HL-60 (cell line): ENCODE measurements around the gene BABAM2.

Experiments
- DNase-seq, 2 experiments: peaks; one replicate each; pipeline ENCODE4 v3.0.0-alpha.2; 2010 to 2020; ENCODE audit warnings: low read depth in 1 of 2, low spot score in 1 of 2
- H3K27ac ChIP-seq: fragments of 250-450 bp; sonication (Bioruptor Pico); replicated peaks from 2 replicates; pipeline ENCODE4 v1.5.1; 2020; ENCODE audit warnings: mild to moderate bottlenecking, moderate library complexity
- H3K27me3 ChIP-seq: fragments of 250-450 bp; sonication (Bioruptor Pico); 2 replicates; pipeline ENCODE4 v1.5.1; 2021; ENCODE audit warnings: mild to moderate bottlenecking, moderate library complexity; ENCODE audit not compliant: insufficient read depth, poor library complexity, severe bottlenecking
- H3K4me3 ChIP-seq: replicated peaks from 2 replicates; pipeline ENCODE4 v1.5.1; 2011; ENCODE audit warnings: mild to moderate bottlenecking, control low read depth, low read length; ENCODE audit not compliant: insufficient read depth
- GABPA ChIP-seq: IDR thresholded peaks from 2 replicates; pipeline ENCODE4 v1.6.1; 2012; ENCODE audit warnings: low read depth
- POLR2AphosphoS5 ChIP-seq: IDR thresholded peaks from 2 replicates; pipeline ENCODE4 v1.6.1; 2012; ENCODE audit warnings: low read depth
- SPI1 ChIP-seq: IDR thresholded peaks from 2 replicates; pipeline ENCODE4 v1.6.1; 2012; ENCODE audit warnings: low read depth, mild to moderate bottlenecking, borderline replicate concordance
- TF ChIP-seq, protein P1 (sequence below): IDR thresholded peaks from 2 replicates; pipeline ENCODE4 v1.6.1; 2012; ENCODE audit warnings: low read depth; ENCODE audit not compliant: insufficient replicate concordance
- TF ChIP-seq, protein P2 (sequence below): IDR thresholded peaks from one replicate; pipeline ENCODE4 v1.5.1; 2011; ENCODE audit warnings: low read length, control low read depth, inconsistent platforms; ENCODE audit not compliant: insufficient read depth

The BABAM2 gene

GRCh38 chr2:28219758-28220368 is 329.3 kb downstream of the BABAM2 start:
- Histone ChIP-seq H3K4me3 (no peak overlapping the region), H3K27me3 (no peaks in the 10 kb centered on the region), H3K27ac (no peak overlapping the region)
- no peak for DNase-seq
- no peak for TF ChIP-seq POLR2AphosphoS5
- TF ChIP-seq, protein P1, sequence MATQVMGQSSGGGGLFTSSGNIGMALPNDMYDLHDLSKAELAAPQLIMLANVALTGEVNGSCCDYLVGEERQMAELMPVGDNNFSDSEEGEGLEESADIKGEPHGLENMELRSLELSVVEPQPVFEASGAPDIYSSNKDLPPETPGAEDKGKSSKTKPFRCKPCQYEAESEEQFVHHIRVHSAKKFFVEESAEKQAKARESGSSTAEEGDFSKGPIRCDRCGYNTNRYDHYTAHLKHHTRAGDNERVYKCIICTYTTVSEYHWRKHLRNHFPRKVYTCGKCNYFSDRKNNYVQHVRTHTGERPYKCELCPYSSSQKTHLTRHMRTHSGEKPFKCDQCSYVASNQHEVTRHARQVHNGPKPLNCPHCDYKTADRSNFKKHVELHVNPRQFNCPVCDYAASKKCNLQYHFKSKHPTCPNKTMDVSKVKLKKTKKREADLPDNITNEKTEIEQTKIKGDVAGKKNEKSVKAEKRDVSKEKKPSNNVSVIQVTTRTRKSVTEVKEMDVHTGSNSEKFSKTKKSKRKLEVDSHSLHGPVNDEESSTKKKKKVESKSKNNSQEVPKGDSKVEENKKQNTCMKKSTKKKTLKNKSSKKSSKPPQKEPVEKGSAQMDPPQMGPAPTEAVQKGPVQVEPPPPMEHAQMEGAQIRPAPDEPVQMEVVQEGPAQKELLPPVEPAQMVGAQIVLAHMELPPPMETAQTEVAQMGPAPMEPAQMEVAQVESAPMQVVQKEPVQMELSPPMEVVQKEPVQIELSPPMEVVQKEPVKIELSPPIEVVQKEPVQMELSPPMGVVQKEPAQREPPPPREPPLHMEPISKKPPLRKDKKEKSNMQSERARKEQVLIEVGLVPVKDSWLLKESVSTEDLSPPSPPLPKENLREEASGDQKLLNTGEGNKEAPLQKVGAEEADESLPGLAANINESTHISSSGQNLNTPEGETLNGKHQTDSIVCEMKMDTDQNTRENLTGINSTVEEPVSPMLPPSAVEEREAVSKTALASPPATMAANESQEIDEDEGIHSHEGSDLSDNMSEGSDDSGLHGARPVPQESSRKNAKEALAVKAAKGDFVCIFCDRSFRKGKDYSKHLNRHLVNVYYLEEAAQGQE: no peak
- TF ChIP-seq, protein P2, sequence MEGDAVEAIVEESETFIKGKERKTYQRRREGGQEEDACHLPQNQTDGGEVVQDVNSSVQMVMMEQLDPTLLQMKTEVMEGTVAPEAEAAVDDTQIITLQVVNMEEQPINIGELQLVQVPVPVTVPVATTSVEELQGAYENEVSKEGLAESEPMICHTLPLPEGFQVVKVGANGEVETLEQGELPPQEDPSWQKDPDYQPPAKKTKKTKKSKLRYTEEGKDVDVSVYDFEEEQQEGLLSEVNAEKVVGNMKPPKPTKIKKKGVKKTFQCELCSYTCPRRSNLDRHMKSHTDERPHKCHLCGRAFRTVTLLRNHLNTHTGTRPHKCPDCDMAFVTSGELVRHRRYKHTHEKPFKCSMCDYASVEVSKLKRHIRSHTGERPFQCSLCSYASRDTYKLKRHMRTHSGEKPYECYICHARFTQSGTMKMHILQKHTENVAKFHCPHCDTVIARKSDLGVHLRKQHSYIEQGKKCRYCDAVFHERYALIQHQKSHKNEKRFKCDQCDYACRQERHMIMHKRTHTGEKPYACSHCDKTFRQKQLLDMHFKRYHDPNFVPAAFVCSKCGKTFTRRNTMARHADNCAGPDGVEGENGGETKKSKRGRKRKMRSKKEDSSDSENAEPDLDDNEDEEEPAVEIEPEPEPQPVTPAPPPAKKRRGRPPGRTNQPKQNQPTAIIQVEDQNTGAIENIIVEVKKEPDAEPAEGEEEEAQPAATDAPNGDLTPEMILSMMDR: no peak
- TF ChIP-seq GABPA: no peak

GRCh38 chr2:28224648-28225472 is 334.3 kb downstream of the BABAM2 start:
- no peaks in the 10 kb centered on the region for H3K27me3 ChIP-seq
- no peak for DNase-seq
- H3K4me3 ChIP-seq: no peak overlapping the region
- no peak for TF ChIP-seq SPI1
- TF ChIP-seq GABPA: no peak
- TF ChIP-seq, protein P1: no peak
- TF ChIP-seq, protein P2: no peak
- TF ChIP-seq POLR2AphosphoS5: no peak
- H3K27ac ChIP-seq: no peak overlapping the region

DNA sequence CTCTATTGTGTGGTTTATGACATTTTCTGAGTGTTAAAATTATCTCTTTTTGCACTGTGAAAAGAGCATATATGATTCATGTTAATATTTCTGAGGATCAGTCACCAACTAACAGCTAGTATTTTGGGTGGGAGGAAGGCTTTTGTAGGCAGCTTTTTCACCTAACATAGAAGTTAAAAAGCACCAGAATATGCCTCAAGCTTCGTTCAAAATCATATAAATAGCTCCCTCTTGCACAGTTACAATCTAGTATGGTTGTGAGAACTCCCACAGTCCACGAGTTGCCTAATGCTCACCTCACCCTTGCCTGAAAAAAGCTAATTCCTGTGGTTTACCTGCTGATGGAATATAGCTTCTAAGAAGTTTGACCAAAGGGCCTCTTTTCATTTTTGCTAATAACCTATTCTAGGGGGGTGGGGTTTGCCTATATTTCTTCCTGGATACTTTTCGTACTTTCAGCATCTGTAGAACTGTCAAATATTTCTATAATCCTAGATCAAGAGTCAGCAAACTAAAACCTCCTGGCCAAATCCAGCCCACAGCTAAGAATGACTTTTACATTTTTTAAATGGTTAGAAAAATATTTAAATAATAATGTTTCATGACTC is 335.0 kb downstream of the BABAM2 start:
- no peak for TF ChIP-seq POLR2AphosphoS5
- TF ChIP-seq, protein P1: no peak
- TF ChIP-seq SPI1: no peak
- TF ChIP-seq GABPA: no peak
- TF ChIP-seq, protein P2: no peak
- no peak for DNase-seq
- no peak overlapping the region for H3K4me3 ChIP-seq
- H3K27ac ChIP-seq: no peak overlapping the region
- H3K27me3 ChIP-seq: no peaks in the 10 kb centered on the region
